ENCODE data around the gene GNG2.

The GNG2 gene

DNA sequence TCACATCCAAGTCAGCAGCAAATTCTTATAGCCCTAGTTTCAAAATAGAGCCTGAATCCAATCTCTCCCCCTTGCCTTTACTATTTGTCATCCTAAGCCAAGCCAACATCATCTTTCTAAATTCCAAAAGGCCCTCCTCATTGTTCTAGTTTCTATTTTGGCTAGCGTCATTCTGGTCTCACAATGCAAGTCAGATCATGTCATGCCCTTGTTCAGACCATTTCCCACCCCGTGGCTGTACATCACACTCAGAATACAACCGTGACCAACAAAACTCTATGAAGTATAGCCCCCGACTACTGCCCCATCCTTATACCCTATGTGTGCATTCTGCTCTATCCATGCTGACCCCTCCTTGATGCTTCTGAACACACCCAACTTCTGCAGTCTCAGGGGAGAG lies 12.3 kb upstream of the GNG2 start:
- TF ChIP-seq CTCF (IDR thresholded peaks at IDR 0.05; ENCODE audit: insufficient read depth, low read length, poor library complexity, severe bottlenecking) (no peak), EZH2phosphoT487 (conservative IDR thresholded peaks at IDR 0.05; ENCODE audit: low read length) (no peak)
- Histone ChIP-seq H4K20me1 (ENCODE audit: low read depth, low read length) (no peaks in the 10 kb centered on the region), H3K79me2 (ENCODE audit: insufficient read depth, low read length) (no peaks in the 10 kb centered on the region), H3K9me3 (ENCODE audit: insufficient read depth, low read length) (no peaks in the 10 kb centered on the region), H3K4me2 (ENCODE audit: low read depth, low read length, poor library complexity, severe bottlenecking) (peak overlapping the region; percentile 92), H3K9ac (ENCODE audit: low read length) (no peak overlapping the region), H2AFZ (ENCODE audit: low read depth, low read length, severe bottlenecking) (peak overlapping the region; percentile 3), H3K27me3 (ENCODE audit: low read length) (no peaks in the 10 kb centered on the region), H3K4me3 (ENCODE audit: insufficient read depth, low read length, poor library complexity, severe bottlenecking) (no peak overlapping the region), H3F3A (ENCODE audit: insufficient read depth) (peaks cover 26% of the 10 kb centered on the region), H3K36me3 (ENCODE audit: low read length) (no peaks in the 10 kb centered on the region), H3K9me2 (replicated peaks; ENCODE audit: insufficient read depth, low read length) (no peaks in the 10 kb centered on the region), H3K27ac (ENCODE audit: low read depth, low read length) (peak overlapping the region; percentile 94)

DNA sequence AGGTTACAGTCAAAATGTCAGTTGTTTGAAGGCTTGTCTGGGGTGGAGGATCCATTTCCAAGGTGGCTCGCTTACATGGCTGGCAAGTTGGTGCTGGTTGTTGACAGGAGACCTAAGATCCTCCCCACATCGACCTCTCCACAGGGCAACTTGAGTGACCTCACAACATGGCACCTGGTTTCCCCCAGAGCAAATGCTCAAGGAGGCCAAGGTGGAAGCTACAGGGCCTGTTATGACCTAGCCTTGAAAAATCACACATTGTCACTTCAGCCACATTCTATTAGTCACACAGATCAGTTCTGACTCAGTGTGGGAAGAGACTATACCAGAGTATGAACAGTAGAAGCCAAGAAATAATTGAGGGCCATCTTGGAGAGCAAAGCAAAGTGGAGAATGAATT lies 11.3 kb upstream of the GNG2 start:
- H3K9ac ChIP-seq (ENCODE audit: low read length) = no peak overlapping the region
- H3K79me2 ChIP-seq (ENCODE audit: insufficient read depth, low read length) = no peaks in the 10 kb centered on the region
- H3K9me3 ChIP-seq (ENCODE audit: insufficient read depth, low read length) = no peaks in the 10 kb centered on the region
- no peaks in the 10 kb centered on the region for H4K20me1 ChIP-seq (ENCODE audit: low read depth, low read length)
- no peak overlapping the region for H3K4me3 ChIP-seq (ENCODE audit: insufficient read depth, low read length, poor library complexity, severe bottlenecking)
- H3K27me3 ChIP-seq (ENCODE audit: low read length) = no peaks in the 10 kb centered on the region
- H3F3A ChIP-seq (ENCODE audit: insufficient read depth) = peaks cover 26% of the 10 kb centered on the region
- no peaks in the 10 kb centered on the region for H3K9me2 ChIP-seq (replicated peaks; ENCODE audit: insufficient read depth, low read length)
- TF ChIP-seq CTCF (IDR thresholded peaks at IDR 0.05; ENCODE audit: insufficient read depth, low read length, poor library complexity, severe bottlenecking) (no peak), EZH2phosphoT487 (conservative IDR thresholded peaks at IDR 0.05; ENCODE audit: low read length) (no peak)
- H3K36me3 ChIP-seq (ENCODE audit: low read length) = no peaks in the 10 kb centered on the region
- peak overlapping the region; percentile 17 for H2AFZ ChIP-seq (ENCODE audit: low read depth, low read length, severe bottlenecking)
- H3K27ac ChIP-seq (ENCODE audit: low read depth, low read length) = no peak overlapping the region
- H3K4me2 ChIP-seq (ENCODE audit: low read depth, low read length, poor library complexity, severe bottlenecking) = no peak overlapping the region

DNA sequence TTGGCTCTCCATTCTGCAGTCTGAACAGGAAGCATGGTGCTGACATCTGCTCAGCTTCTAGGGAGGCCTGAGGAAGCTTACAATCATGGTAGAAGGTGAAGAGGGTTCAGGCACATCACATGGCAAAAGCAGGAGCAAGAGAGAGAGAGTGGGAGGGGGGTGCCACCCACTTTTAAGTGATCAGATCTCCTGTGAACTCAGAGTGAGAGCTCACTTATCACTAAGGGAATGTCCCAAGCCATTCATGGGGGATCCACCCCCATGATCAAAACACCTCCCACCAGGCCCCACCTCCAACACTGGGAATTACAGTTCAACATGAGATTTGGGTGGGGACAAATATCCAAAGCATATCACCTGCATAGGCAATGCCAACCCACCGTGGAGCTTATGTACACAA lies 9.8 kb upstream of the GNG2 start:
- Histone ChIP-seq H3K79me2 (ENCODE audit: insufficient read depth, low read length) (no peaks in the 10 kb centered on the region), H2AFZ (ENCODE audit: low read depth, low read length, severe bottlenecking) (no peak overlapping the region), H4K20me1 (ENCODE audit: low read depth, low read length) (no peaks in the 10 kb centered on the region), H3K9me2 (replicated peaks; ENCODE audit: insufficient read depth, low read length) (no peaks in the 10 kb centered on the region), H3K27ac (ENCODE audit: low read depth, low read length) (no peak overlapping the region), H3K36me3 (ENCODE audit: low read length) (no peaks in the 10 kb centered on the region), H3K4me2 (ENCODE audit: low read depth, low read length, poor library complexity, severe bottlenecking) (no peak overlapping the region), H3K4me3 (ENCODE audit: insufficient read depth, low read length, poor library complexity, severe bottlenecking) (no peak overlapping the region), H3K9ac (ENCODE audit: low read length) (no peak overlapping the region), H3K27me3 (ENCODE audit: low read length) (no peaks in the 10 kb centered on the region), H3F3A (ENCODE audit: insufficient read depth) (peaks cover 26% of the 10 kb centered on the region), H3K9me3 (ENCODE audit: insufficient read depth, low read length) (no peaks in the 10 kb centered on the region)
- no peak for TF ChIP-seq CTCF (IDR thresholded peaks at IDR 0.05; ENCODE audit: insufficient read depth, low read length, poor library complexity, severe bottlenecking)
- TF ChIP-seq EZH2phosphoT487 (conservative IDR thresholded peaks at IDR 0.05; ENCODE audit: low read length) = no peak
